ENCODE data around the gene FHAD1.

GRCh38 chr1:15264769-15265168 lies 17.7 kb downstream of the FHAD1 start:
- TF ChIP-seq, protein P1, sequence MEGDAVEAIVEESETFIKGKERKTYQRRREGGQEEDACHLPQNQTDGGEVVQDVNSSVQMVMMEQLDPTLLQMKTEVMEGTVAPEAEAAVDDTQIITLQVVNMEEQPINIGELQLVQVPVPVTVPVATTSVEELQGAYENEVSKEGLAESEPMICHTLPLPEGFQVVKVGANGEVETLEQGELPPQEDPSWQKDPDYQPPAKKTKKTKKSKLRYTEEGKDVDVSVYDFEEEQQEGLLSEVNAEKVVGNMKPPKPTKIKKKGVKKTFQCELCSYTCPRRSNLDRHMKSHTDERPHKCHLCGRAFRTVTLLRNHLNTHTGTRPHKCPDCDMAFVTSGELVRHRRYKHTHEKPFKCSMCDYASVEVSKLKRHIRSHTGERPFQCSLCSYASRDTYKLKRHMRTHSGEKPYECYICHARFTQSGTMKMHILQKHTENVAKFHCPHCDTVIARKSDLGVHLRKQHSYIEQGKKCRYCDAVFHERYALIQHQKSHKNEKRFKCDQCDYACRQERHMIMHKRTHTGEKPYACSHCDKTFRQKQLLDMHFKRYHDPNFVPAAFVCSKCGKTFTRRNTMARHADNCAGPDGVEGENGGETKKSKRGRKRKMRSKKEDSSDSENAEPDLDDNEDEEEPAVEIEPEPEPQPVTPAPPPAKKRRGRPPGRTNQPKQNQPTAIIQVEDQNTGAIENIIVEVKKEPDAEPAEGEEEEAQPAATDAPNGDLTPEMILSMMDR (IDR thresholded peaks at IDR 0.05), result no peak
- TF ChIP-seq POLR2A (IDR thresholded peaks at IDR 0.05; ENCODE audit: low read depth), result no peak
- TF ChIP-seq POLR2AphosphoS5 (IDR thresholded peaks at IDR 0.05), result no peak
- no peak for TF ChIP-seq EP300 (IDR thresholded peaks at IDR 0.05)

All from esophagus muscularis mucosa (tissue), 4 donors.